ENCODE measurements around the gene UPF1.
A peak's percentile ranks its signal among the peaks of the same experiment; 100 is the strongest.

The UPF1 gene

DNA sequence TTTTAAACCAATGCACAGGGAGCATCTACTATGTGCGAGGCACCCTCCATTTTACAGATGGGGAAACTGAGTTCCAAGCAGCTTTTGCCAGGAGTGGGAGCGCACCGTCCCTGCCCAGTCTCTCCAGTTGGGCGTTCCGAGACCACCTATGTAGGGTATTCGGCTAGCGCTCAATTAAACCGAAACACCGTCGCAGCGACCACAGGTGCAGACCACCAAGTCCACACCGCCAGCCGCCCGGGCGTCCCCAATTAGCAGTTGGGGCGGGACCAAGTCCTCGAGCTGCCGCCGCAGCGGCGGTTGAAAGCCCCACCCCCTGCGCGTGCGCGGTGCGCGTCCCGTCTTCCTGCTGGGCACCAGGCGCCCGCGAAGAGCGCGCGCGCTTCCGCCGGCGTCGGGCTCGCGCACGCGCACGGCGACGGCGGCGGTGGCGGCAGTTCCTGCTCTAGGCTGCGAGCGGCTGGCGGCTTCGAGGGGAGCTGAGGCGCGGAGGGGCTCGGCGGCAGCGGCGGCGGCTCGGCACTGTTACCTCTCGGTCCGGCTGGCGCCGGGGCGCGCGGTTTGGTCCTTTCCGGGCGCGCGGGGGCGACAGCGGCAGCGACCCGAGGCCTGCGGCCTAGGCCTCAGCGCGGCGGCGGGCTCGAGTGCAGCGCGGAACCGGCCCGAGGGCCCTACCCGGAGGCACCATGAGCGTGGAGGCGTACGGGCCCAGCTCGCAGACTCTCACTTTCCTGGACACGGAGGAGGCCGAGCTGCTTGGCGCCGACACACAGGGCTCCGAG, at the start of gene UPF1:
Gene UPF1 (plus strand): TSS at position 436 of the 782 bp plus-strand sequence. CDS start 251 bp downstream, at position 687.
- DNase-seq, result peak; percentile 85

GRCh38 chr19:18782559-18783225, 49.1 kb upstream of the UPF1 start:
- DNase-seq, result no peak

GRCh38 chr19:18783958-18784785, 47.6 kb upstream of the UPF1 start:
- DNase-seq, result no peak

DNA sequence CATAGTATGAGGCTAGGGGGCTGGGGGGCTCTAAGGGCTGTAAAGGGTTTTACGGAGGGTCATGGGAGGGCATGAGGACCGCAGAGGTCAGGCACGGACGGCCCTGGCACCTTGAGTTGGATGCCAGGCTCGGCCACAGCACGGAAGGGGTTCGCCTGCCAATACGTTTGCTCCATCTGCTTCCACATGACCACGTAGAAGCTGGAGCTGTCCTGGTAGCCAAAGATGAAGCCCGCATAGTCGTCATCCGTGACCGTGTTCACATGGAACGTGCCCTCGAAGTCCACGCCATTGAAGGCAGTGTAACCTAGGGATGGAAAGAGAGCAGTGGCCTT, 47.0 kb upstream of the UPF1 start:
- DNase-seq, result no peak

DNA sequence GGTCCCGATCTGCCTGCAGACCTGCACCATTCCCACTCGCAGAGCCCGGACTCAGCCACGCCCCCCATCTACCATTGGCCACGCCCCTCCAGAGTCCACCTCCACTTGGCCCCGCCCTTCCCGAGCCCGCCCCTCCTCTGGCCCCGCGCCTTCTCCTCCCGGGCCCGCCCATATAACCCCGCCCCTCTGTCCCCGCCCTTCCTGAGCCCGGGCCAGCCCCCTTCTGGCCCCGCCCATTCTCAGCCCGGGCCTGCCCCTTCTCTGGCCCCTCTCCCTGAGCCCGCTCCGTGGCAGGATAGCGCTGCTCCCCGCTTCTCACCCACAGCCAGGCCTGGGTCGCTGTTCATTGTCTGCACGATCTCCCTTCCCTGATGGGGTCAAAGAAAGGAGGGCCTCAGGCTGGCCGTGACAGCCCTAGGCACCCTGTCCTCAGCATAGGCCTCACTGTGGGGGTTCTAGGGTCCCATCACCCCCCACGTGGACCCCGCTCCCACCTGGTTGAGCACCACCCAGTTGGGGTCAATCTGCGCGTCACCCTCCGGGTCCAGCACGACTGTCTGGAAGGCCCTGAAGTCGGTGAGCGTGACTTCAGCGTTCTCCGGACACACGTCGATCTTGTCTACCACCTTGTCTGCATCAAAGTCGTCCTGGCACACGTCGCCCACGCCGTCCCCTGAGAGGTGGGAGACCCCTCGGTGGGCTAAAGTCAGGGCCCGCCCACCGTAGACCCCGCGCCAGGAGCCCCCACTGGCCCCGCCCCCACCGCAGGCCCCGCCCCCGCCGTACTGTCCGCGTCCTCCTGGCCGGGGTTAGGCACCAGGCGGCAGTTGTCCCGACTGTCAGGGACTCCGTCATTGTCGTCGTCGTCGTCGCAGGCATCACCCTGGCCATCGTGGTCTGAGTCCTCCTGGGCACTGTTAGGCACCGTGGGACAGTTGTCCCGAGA, 46.3 kb upstream of the UPF1 start:
- DNase-seq, result peak; percentile 43

- DNase-seq, result no peak
Measured at GRCh38 chr19:18788529-18789421, 43.0 kb upstream of the UPF1 start.

- DNase-seq, result no peak
Measured at GRCh38 chr19:18789422-18789869, 42.3 kb upstream of the UPF1 start.

DNA sequence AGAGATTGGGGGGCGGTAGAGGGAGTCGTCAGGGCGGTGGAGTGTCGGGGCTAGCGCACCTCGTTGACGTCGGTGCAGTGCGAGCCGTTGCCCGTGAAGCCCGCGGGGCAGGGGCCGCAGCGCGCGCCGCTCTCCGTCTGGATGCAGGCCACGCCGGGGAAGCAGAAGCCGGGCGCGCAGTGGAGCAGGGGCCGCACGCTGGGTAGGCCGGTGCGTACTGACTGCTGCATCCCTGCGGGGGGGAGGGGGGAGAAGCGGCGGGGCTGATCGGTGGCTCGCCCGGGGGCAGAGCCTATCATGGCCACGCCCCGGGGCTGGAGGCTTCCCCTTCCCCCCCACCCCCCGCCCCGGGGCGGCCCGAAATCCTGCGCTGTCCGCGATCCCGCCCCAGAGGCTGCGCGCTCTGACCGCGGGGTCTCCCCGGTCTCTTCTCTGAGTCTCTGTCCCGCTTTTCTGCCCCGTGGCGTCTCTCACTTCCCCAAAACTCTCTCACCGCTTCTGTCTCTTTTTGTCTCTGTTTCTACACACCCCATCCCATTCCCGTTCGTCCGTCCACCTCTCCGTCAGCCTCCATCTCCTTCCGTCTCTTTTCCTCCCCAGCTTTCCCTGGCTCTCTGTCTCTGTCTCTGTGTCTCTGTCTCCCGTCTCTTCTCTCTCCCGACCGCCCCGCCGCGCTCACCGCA, 41.7 kb upstream of the UPF1 start:
- DNase-seq, result peak; percentile 23

DNA sequence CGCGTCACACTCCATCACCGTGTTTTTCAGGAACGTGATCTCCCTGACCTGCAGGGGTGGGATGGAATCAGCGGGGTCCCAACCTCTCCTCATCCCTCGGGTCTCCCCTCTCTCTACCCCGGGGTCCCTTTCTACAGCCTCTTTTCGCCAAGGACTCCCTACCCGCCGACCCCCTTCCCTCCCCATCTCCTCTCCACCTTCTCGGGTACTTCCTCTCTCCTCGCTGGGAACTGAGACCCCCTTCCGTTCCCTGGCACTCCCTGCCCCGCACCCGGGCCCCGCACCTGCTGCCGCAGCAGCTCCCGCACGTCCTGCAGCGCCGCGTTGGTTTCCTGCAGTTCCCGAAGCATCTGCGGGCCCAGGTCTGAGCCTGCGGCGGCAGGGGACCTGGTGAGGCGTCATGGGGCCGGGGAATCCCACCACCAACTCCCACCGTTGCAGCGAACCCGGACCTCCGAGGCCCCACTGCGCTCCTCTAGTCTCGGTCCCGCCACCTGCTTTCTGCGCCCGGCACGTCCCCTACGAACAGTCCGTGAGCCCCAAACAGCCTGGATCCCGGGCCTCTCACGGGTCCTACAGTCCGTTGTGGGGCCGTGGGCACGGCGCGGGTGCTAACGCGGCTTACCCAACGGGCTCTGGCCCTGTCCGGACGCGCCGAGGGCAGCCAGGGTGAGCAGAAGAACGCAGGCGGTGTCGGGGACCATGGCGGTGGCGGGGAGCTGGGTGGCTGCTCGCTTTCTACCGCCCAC, 41.0 kb upstream of the UPF1 start, which contains the start of gene COMP:
Gene COMP (minus strand): TSS at position 740 of the 749 bp plus-strand sequence. CDS start 36 bp downstream, at position 704.
- no peak for DNase-seq

- DNase-seq, result no peak
Measured at GRCh38 chr19:18791315-18791678, 40.5 kb upstream of the UPF1 start.

- no peak for DNase-seq
Measured at GRCh38 chr19:18792661-18793060, 39.1 kb upstream of the UPF1 start.

GRCh38 chr19:18793144-18794028, 38.4 kb upstream of the UPF1 start:
- no peak for DNase-seq

- no peak for DNase-seq
Measured at GRCh38 chr19:18794029-18794313, 37.8 kb upstream of the UPF1 start.

DNA sequence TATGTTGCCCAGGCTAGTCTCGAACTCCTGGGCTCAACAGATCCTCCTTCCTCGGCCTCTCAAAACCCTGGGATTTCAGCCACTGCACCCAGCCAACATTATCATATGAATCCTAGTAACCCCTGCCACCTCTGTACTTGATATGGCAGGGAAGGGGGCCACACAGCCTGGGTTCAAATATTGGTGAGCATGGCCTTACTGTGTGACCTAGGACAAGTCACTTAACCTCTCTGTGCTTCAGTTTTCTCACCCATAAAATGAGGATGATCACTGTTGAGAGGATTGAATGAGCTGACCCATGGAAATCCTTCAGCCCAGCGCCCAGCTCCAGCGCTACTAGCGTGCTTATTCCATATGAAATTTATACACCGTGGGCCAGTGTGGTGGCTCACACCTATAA, 37.1 kb upstream of the UPF1 start:
- no peak for DNase-seq

- DNase-seq, result no peak
Measured at GRCh38 chr19:18795540-18795939, 36.2 kb upstream of the UPF1 start.

GRCh38 chr19:18796239-18796638, 35.5 kb upstream of the UPF1 start:
- no peak for DNase-seq

GRCh38 chr19:18798384-18799352, 33.1 kb upstream of the UPF1 start:
- no peak for DNase-seq

All from NCI-H226 (cell line).